ENCODE measurements around the gene CSNK1E.
A peak's percentile ranks its signal among the peaks of the same experiment; 100 is the strongest.

CSNK1E gene

GRCh38 chr22:38327805-38328204, 10.6 kb upstream of the CSNK1E start:
- DNase-seq (ENCODE audit: low read depth in 2 of 2): no peak

DNA sequence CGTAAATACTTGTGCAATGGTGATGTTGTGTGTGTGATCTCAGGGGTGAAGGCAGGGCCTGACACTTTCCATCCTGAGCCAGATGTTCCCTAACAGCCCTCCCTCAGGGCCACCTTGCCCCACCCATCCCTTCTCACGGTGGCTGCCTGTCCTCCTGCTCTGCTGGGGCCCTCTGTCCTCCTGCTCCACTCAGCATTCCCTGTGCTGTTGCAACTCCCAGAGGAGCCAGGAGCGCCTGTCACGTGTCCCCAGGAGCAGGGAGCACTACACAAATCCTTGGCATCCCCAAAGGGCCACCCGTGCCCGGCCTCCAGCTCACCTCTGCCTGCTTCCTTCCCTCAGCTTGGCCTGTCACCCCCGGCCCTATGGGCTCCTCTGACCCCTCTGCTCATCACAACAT, 10.2 kb upstream of the CSNK1E start:
- DNase-seq (ENCODE audit: low read depth in 2 of 2): no peak

- no peak for DNase-seq (ENCODE audit: low read depth in 2 of 2)
These were observed 8.4 kb upstream of the CSNK1E start for GRCh38 chr22:38325587-38325986.

GRCh38 chr22:38320605-38321402, 3.6 kb upstream of the CSNK1E start:
- no peak for DNase-seq (ENCODE audit: low read depth in 2 of 2)

DNA sequence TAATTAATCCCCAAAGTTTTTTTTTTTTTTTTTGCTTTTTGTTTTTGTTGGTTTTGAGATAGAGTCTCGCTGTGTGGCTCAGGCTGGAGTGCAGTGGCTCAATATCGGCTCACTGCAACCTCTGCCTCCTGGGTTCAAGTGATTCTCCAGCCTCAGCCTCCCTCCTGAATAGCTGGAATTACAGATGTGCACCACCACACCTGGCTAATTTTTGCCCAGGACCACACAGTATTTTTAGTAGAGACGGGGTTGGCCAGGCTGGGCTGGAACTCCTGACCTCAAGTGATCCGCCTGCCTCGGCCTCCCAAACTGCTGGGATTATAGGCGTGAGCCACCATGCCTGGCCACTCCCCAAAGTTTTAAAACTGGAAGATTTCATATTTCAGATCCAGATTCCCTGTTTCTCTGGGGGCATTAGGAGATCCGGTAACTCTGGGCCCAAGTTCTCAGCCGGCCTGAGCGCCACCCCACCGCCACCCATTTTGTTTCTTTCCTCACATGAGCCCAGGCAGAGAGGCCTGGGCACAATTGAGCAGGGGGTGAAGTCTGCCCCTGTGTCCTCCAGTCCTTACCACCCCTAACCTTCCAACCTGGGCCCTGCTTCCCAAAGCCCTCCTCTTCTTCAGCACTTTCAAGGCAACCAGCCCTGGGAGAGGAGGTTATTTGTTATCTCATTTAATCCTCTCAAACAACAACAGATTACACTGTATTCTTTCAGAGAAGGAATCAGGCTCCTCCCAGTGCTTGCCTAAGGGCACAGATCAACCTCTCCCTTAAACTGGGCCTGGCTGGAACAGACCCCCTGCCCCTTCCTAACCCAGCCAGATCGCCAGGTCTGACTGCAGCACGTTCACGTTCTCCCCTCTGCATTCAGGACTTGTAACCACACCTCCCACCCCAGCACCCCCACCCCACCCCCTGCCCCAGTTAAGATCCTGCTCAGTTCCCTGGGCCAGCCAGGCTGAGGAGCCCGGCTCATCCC, 1.9 kb upstream of the CSNK1E start:
- DNase-seq (ENCODE audit: low read depth in 2 of 2): no peak

- no peak for DNase-seq (ENCODE audit: low read depth in 2 of 2)
These were observed 922 bp upstream of the CSNK1E start for GRCh38 chr22:38317995-38318715.

DNA sequence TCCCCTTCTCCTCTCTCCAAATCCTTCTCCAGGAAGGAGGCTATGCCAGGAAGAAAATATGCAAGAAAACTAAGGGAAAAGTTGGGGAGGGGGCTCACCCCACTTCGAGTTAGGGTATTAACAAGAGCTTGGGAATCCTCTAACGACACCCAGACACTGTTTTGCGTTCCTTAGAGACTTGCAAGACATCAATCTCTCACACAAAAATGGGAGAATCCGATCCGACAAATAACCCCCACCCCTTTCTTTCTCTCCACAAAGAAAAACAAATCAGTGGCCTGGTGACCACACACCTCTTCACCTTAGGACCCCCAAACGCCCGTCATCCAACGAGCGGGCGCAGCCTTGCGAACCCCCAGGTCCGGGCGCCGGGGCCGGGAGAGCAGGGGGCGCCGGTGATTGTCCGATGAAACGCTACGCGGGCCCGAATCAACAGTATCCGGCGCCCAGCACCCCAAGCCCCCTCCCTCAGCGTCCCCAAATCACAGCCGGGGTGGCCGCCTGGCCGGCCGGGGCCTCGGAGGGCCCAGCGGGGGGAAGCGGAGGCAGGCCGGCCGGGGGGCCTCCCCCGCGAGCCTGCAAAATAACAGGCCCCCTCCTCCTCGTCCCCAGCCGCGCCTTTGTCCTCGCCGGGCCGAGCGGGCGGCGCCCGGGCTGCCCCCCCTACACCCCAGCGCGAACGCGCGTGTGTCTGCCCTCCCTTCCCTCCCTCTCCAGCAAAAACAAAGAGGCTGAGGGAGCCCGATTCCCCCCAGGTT, 690 bp downstream of the CSNK1E start:
- DNase-seq (ENCODE audit: low read depth in 2 of 2): peak in 1 of 2 donors; percentile 30

- DNase-seq (ENCODE audit: low read depth in 2 of 2): no peak
These were observed 1.3 kb downstream of the CSNK1E start for GRCh38 chr22:38315823-38316363.

- DNase-seq (ENCODE audit: low read depth in 2 of 2): no peak
These were observed 2.1 kb downstream of the CSNK1E start for GRCh38 chr22:38314933-38315822.

DNA sequence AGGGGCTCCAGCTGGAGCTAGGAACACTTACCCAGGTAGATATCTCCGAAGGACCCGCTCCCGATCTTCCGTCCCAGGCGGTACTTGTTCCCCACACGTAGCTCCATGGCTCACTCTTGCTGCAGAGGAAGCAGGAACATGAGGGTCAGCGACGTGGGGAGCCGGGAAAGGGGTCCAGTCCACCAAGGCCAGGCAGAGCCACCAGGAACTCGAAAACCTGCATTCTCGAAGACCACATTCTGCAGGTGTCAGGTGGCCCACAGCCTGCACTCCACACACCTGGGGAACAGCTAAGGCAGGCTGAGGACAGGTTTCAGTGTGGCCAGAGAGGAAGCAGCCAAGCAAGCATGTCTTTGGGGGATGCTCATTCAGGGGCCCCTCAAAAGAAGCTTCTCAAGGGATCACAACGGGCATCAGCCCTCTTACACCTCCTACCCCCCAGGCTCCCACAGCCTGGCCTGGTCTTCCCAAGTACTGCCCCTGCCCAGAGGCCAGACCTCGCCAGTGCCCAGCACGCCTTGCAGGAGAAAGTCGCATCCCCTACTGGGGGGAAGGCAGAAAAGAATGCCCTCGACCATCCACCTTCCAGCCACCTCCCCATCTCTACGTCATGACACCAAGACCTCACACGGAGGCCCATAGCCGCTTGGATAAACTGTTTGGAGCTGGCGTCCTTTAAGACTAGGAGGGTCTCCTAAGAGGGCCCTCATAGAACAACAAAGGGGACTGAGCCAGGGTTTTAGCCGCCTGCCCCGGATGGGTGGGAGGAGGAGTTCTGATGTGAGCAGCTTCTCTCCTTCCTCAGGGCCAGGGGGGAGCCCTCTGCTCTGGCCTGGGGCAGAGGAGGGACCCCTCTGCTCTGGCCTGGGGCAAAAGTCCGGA, 2.9 kb downstream of the CSNK1E start:
- DNase-seq (ENCODE audit: low read depth in 2 of 2): no peak

- DNase-seq (ENCODE audit: low read depth in 2 of 2): no peak
These were observed 3.8 kb downstream of the CSNK1E start for GRCh38 chr22:38313384-38313955.

DNA sequence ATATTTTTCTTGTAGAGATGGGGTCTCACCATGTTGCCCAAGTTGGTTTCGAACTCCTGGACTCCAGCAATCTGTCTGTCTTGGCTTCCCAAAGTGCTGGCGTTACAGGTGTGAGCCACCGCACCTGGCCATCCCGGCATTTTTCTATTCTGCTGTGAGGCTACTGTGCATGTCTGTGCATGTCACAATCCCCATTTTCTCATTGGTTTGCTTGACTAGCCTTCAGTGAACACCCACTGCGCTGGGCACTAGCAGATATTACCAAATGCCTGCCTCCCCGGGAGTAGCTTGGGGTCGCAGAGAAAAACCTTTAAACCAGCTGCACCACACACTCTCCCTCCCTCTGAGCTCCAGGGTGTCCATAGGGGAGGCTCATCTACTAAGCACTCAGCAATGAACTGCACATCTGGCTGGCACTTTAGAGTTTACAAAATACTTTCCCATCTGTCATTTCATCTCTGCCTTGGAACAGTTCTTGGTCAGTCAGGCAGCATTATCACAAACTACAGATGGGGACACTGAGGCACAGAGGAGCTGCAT, 4.9 kb downstream of the CSNK1E start:
- DNase-seq (ENCODE audit: low read depth in 2 of 2): no peak

GRCh38 chr22:38311323-38311620, 6.0 kb downstream of the CSNK1E start:
- DNase-seq (ENCODE audit: low read depth in 2 of 2): no peak

GRCh38 chr22:38310518-38311322, 6.5 kb downstream of the CSNK1E start:
- no peak for DNase-seq (ENCODE audit: low read depth in 2 of 2)

DNA sequence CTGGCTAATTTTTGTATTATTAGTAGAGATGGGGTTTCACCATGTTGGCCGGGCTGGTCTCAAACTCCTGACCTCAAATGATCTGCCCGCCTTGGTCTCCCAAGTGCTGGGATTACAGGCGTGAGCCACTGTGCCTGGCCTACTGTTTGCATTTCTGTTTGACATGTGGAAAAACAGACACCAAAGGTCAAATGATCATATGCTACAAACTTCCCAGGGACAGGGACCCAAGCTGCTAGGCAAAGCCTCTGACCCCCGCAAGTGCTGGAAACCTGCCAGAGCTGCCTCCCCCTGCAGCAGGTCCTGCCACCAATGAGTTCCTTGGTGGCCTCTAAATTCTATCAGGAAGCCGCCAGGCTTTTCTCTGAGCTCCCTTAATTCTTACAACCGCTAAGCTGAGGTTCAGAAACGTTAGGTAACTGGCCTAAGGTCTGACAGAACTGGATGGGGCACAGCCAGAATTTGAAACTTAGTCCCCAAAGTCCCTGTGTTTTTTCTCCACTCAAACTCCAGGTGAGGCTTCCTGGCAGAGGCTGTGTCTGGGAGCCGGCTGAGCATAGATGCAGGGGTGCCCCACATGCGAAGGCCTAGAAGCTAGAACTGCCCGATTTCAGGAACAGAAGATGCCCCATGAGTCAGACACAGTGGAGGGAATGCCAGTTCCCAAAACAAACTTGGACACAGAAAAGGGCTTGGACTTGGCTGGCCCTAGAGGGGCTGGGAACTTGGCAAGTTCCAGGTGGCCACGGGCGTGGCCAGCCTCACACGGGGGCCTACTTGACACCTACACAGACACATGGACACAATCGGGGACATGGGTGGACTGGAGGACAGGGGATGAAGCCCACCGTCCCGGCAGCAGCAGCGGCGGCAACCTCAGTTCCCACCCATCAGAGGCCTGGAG, 7.4 kb downstream of the CSNK1E start:
- no peak for DNase-seq (ENCODE audit: low read depth in 2 of 2)

- DNase-seq (ENCODE audit: low read depth in 2 of 2): no peak
These were observed 8.3 kb downstream of the CSNK1E start for GRCh38 chr22:38308791-38309498.

Data from stimulated activated CD4-positive, alpha-beta T cell treated with anti-CD3 and anti-CD28 coated beads, Interleukin-1b, Interleukin-23, amount 100 ng/mL, for 1 hour (primary cell).